ENCODE measurements around the gene ADCK1. TPM values are rescaled to one million over a fixed set of nuclear protein-coding genes. Genes with fewer than 3 reads are reported as not detected.
"Not testable (repeated sequence)": the region's sequence is repeated elsewhere in the genome, so short reads cannot be mapped to it uniquely, and the experiment has no call there.

Gene ADCK1
- total and polyA plus RNA-seq, 8 donors, result 0.58 to 39.1 (median 4.0) TPM

DNA sequence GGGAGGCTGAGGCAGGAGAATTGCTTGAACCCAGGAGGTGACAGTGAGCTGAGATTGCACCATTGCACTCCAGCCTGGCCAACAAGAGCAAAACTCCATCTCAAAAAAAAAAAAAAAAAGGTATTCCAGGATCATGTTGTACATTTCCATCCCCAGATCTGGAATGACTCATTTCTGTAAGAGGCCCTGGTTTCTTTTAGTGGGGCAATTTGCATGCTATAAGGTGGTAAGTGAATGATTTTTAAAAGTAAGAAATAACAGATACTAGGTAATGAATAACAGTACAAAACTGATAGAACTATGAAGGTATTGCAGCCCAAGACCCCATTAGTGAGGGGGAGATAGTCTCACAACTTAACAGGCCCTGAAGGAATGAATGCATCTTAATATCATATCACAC lies 17.7 kb upstream of the ADCK1 start:
- Histone ChIP-seq H3K27me3 (no peaks in the 10 kb centered on the region), H3K27ac (no peak overlapping the region), H3K36me3 (no peaks in the 10 kb centered on the region), H3K9me3 (no peaks in the 10 kb centered on the region), H3K4me1 (no peaks in the 10 kb centered on the region), H3K4me3 (no peak overlapping the region)
- no peak for TF ChIP-seq POLR2A (IDR thresholded peaks at IDR 0.05)
- TF ChIP-seq, protein P1, sequence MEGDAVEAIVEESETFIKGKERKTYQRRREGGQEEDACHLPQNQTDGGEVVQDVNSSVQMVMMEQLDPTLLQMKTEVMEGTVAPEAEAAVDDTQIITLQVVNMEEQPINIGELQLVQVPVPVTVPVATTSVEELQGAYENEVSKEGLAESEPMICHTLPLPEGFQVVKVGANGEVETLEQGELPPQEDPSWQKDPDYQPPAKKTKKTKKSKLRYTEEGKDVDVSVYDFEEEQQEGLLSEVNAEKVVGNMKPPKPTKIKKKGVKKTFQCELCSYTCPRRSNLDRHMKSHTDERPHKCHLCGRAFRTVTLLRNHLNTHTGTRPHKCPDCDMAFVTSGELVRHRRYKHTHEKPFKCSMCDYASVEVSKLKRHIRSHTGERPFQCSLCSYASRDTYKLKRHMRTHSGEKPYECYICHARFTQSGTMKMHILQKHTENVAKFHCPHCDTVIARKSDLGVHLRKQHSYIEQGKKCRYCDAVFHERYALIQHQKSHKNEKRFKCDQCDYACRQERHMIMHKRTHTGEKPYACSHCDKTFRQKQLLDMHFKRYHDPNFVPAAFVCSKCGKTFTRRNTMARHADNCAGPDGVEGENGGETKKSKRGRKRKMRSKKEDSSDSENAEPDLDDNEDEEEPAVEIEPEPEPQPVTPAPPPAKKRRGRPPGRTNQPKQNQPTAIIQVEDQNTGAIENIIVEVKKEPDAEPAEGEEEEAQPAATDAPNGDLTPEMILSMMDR (IDR thresholded peaks at IDR 0.05), result no peak
- no peak for TF ChIP-seq POLR2AphosphoS5 (IDR thresholded peaks at IDR 0.05)
- TF ChIP-seq EP300 (IDR thresholded peaks at IDR 0.05), result no peak
- no peak for DNase-seq
- intact Hi-C loops (cut with DNase I; ENCODE audit: low total_unique reads), result no loop called here

DNA sequence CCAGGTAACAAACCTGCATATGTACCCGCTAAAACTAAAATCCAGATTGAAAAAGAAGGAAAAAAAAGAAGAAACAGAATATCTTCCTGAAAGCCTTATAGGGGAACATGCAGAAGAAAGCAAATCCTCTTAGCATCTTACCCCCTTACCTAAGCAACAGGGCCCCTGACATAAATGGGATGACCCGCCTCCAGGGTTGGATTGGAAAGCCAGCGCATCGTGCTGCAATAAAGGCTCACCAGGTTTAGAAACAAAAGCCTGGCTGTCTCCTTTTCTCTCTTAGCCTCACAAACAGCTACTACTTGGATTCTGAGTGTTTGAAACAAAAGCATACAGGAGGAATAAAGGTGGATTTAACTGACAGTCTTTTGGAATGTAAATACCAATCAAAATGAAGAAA lies 13.8 kb upstream of the ADCK1 start:
- no peaks in the 10 kb centered on the region for H3K36me3 ChIP-seq
- no peaks in the 10 kb centered on the region for H3K4me1 ChIP-seq
- no peak overlapping the region for H3K4me3 ChIP-seq
- TF ChIP-seq, protein P1 (IDR thresholded peaks at IDR 0.05), result no peak
- no peak for TF ChIP-seq POLR2AphosphoS5 (IDR thresholded peaks at IDR 0.05)
- no peak for TF ChIP-seq POLR2A (IDR thresholded peaks at IDR 0.05)
- no peak for TF ChIP-seq EP300 (IDR thresholded peaks at IDR 0.05)
- 37 to 51% (median 45%) methylated on average over 4 of the region's 4 CpGs for WGBS, 5 donors
- DNase-seq, result no peak
- H3K9me3 ChIP-seq, result no peaks in the 10 kb centered on the region
- H3K27ac ChIP-seq, result no peak overlapping the region
- intact Hi-C loops (cut with DNase I; ENCODE audit: low total_unique reads), result no loop called here
- peaks cover 0 to 8% (median 0%) of the 10 kb centered on the region in 3 donors for H3K27me3 ChIP-seq

DNA sequence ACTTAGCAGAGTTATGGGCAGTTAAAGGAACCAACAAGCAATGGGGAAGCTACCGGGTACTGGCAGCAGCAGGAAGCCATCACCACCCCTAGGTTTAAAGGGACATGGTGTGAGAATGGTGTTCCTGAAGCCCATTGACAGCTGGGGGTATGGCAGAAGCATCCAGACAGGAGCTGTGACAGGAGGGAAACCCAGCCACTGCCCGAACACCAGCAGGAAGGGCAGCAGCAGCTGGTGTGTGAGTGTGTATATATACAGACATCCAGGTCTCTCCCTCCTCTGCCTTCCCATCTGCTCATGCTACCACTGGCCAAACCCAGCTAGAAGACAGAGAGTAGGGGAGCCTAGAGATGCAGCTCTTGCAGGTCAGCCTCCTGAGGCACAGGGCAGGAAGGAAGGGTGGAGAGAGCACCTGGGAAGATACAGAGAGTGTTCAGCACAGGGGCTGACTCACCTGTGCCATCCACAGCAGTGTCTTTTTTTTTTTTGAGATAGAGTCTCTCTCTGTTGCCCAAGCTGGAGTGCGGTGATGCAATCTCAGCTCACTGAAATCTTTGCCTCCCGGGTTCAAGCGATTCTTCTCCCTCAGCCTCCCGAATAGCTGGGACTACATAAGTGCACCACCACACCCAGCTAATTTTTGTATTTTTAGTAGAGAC lies 9.2 kb upstream of the ADCK1 start:
- no peak overlapping the region for H3K27ac ChIP-seq
- no peak overlapping the region for H3K4me3 ChIP-seq
- TF ChIP-seq POLR2AphosphoS5 (IDR thresholded peaks at IDR 0.05) (no peak), POLR2A (IDR thresholded peaks at IDR 0.05) (no peak), EP300 (IDR thresholded peaks at IDR 0.05) (no peak)
- TF ChIP-seq, protein P1 (IDR thresholded peaks at IDR 0.05), result no peak
- no peaks in the 10 kb centered on the region for H3K4me1 ChIP-seq
- WGBS, 5 donors, result 69 to 83% (median 77%) methylated on average over 6 of the region's 6 CpGs
- DNase-seq, result no peak
- no peaks in the 10 kb centered on the region for H3K9me3 ChIP-seq
- peaks cover 0 to 8% (median 0%) of the 10 kb centered on the region in 3 donors for H3K27me3 ChIP-seq
- intact Hi-C loops (cut with DNase I; ENCODE audit: low total_unique reads), result no loop called here
- H3K36me3 ChIP-seq, result no peaks in the 10 kb centered on the region

DNA sequence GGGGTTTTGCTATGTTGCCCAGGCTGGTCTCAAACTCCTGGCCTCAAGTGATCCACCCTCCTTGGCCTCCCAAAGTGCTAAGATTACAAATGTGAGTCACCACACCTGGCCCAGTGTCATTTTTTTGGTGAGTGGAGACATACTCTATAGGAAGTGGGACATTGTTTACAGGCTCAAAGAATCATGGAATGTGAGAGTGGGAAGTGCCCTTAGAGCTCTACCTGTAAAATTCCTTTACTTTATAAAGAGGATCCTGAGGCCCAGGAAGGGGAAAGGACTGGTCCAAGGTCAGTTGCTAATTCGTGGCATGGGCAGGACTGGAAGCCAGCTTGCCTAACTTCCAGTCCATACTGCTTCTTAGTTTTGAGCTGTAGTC lies 8.7 kb upstream of the ADCK1 start:
- no peaks in the 10 kb centered on the region for H3K4me1 ChIP-seq
- TF ChIP-seq POLR2A (IDR thresholded peaks at IDR 0.05) (no peak), POLR2AphosphoS5 (IDR thresholded peaks at IDR 0.05) (no peak), EP300 (IDR thresholded peaks at IDR 0.05) (no peak)
- TF ChIP-seq, protein P1 (IDR thresholded peaks at IDR 0.05), result no peak
- WGBS, 5 donors, result 22 to 47% (median 37%) methylated on average over 1 of the region's 1 CpG

DNA sequence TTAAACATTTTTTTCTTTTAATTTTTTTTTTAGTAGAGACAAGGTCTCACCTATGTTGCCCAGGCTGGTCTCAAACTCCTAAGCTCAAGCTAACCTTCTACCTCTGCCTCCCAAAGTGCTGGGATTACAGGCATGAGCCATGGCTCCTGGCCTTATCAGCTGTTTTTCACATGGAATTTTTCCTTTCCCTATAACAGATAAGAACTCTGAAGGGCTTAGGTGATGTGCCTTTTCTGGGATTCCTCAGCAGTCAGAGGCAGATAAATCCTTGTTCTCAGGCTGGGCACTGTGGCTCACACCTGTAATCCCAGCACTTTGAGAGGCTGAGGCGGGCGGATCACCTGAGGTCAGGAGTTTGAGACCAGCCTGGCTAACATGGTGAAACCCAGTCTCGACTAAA lies 6.7 kb upstream of the ADCK1 start:
- 75 to 100% (median 86%) methylated on average over 3 of the region's 3 CpGs for WGBS, 5 donors
- H3K36me3 ChIP-seq; H3K27me3 ChIP-seq; DNase-seq; H3K4me1 ChIP-seq; H3K27ac ChIP-seq; H3K9me3 ChIP-seq; intact Hi-C loops (cut with DNase I; ENCODE audit: low total_unique reads); H3K4me3 ChIP-seq: not testable (repeated sequence)

More for the DNA sequence above, 8.7 kb upstream of the ADCK1 start:
- intact Hi-C loops (cut with DNase I; ENCODE audit: low total_unique reads), result no loop called here
- Histone ChIP-seq H3K36me3 (no peaks in the 10 kb centered on the region), H3K4me3 (no peak overlapping the region), H3K27me3 (peaks cover 0 to 8% (median 0%) of the 10 kb centered on the region in 3 donors), H3K27ac (no peak overlapping the region), H3K9me3 (no peaks in the 10 kb centered on the region)
- no peak for DNase-seq
